A172 (cell line): ENCODE data around the gene CACNB2. TPM values are rescaled to one million over a fixed set of nuclear protein-coding genes. Genes with fewer than 3 reads are reported as not detected.

Experiments
- DNase-seq: peaks from one replicate; pipeline ENCODE4 v3.0.0-alpha.2; 2015; ENCODE audit warnings: low spot score
- total RNA-seq: library from RNA; depleted of rRNA; stranded (reverse); fragments of >200 nt; shearing (Covaris generic); gene quantifications from 2 replicates; pipeline ENCODE4 v1.2.3, GENCODE V29; 2014

Gene CACNB2
- total RNA-seq, 1 experiment from 2014 or later, result not detected

DNA sequence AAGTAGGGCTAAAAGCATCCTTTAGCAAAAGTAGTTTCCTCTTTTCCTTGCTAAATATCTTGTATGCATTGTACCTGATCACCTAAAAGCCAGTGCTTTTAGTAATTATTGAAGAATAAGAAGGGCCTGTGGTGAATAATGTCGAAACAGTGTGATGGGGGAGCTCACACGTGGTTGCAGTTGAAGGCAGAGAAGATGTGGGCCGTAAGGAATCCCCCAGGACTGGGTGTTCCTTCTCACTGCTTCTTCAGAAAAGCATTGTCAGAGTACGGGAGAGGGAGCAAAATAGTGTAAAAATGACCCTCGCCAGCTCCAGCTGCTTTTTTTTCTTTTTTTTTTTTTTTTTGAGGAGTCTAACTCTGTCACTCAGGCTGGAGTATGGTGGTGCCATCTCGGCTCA, 310.1 kb downstream of the CACNB2 start:
- DNase-seq, result no peak

DNA sequence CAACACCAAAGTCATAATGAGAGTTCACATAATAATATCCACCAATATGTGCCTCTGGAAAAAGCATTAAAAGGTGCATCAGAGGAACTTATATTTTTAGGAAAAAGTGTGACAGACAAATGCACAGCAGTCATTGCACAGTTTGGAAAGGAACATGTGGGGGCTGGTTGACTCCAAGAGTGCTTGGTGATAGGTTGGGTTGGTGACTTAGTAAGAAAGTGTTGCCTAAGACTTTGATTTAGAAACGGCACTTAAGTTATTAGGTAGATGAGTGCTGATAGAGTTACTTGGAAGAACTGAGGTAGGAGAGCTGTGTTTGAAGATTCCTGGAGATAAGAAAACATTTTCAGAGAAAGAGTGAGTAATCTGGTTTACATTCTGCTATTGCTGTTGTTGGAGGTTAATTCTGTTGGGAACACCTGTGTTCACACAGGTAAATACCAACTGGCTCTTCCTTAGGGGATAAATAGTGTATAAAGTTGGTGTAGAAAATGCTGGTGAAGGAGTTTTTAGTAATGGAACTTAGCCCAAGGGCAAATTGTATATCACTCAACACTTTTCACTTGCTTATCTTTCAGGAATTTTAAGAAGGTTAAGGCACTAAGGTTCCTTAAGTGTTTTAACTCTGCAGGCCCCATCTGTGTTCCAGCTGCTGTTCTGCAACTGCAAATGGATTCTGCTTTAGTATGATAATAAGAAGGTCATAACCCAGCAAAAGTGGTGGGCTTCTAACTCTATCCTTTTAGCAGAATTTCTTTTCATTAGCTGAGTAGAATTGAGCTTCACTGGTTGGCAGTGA, 315.1 kb downstream of the CACNB2 start:
- no peak for DNase-seq

DNA sequence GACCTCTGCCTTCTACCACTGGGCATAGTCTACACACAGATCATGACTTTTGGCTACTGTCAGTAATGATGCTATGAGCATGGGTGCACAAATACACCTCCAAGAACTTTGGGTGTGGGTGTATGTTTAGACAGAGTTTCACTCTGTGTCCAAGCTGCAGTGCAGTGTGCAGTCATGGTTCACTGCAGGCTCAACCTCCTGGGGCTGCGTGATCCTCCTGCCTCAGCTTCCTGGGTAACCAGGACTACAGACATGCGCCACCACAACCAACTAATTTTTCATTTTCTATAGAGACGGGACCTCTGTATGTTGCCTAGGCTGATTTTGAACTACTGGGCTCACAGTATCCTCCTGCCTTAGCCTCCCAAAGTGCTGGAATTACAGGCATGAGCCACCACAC, 316.8 kb downstream of the CACNB2 start:
- no peak for DNase-seq

DNA sequence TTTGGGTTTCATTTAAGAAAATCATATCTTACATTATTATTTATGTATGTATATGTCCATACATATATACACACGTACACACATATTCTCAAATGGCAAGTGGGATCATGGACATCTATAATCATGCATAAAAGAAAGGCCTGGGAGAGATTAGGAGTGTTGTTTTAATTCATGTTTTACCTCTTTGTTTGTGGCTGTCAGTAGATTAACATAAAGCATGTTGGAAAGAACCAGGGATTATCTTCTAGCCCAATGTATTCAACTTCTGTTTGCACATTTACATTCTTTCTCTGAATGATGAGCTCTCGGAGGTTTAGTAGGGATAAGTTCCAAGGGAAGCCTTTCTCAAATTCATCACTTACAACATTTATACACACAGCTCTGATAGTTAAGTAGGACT, 319.8 kb downstream of the CACNB2 start:
- no peak for DNase-seq

DNA sequence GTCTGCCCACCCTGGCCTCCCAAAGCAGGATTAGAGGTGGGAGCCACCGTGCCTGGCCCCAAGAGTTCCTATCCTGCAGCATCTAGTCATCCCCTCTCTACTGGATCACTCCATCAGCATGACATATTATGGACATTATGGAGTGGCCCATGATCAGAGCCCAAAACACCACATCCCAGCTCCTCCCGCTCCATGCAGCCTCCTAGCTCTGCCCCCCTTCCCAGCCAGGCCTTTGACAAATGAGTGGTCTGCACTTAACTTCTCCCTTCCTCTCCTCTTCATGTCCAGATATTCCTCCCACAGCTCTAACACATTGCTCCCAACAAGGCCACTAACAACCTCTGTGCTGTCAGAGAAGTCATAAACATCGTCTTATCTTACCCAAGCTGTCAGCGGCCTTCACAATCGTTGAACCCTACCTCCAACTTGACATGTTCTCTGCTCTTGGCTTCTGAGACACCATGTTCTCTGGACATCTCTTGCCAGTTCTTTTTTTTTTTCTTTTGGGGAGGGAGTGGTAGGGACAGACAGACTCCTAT, 323.5 kb downstream of the CACNB2 start:
- no peak for DNase-seq

DNA sequence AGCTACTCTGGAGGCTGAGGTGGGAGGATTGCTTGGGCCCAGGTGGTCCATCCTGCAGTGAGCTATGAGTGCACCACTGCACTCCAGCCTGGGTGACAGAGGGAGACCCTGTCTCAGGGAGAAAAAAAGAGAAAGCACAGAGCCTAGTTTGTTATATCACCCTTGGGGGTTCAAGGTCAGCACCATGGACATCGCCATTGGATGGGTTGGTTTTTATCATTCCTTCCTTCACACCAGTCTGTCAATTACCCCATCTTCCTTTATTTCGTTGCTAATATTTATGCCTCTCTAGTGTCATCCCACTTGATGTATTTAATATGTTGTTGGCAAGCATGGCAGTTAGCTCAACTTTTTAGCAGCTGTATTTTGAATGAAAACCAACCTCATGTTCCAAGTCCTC, 328.9 kb downstream of the CACNB2 start:
- no peak for DNase-seq

DNA sequence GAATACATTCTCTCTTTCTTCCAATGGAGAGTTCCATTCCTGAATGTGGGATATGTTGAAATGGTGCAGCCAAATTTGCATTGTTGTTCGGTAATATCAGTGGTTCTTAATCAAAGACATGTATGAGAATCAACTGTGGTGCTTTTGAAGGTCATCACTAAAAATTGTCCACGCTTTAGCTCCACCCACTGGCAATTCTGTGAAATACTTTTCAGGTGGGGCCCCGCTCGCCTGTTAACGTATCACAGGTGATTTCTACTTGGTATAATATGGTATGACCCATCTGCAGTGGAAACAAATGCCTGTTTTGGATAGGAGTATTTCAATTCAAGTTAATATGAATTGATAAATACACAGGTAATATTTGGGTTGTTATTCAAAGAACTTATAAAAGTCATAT, 332.8 kb downstream of the CACNB2 start:
- DNase-seq, result no peak

DNA sequence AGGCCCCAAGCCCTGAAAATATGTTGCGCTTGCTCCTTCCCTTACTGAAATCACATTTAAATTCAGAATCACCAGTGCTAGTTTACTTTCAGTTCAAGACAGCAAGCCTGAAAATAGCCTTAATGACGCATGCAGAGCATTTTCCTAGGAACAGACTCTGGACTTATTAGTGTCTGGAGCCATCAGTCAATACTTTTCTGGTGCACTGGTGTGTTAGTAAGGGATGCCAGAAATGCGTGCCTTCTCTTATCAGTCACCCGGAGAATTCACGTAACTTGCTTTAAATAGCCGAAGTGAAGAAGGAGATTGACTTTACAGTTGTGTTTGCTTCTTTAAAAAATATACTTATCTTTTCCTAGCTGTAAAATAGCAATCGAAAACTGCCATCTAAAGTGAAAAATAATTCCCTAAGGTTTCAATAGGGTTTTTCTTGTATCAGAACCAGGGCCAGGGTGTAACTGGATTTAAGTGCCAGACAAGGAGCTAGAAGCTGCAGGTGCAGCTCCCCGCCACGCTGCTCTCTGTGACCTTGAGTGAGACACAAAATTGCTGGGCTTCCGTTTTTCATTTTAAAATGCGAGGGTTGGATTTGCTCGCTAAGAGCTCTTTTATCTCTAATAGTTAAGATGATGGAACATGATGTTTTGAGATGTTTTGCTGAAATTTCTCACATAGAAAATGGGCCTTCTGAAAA, 333.3 kb downstream of the CACNB2 start:
- DNase-seq, result no peak

DNA sequence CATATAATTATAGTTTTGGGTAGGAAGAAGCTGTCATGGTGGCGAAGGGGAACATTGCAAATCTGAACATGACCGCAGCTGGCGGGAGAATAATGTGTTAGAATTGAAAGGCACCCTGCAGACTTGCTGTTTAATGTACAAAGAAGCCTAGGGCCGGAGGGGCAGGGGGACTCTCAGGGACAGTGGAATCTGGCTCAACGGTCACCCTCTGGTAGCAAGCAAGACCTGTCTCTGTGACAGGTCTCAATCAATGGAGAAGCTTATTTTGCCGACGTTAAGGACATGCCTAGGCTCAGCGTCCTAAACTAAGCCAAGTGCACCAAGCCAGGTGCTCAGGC, 333.9 kb downstream of the CACNB2 start:
- DNase-seq, result no peak

DNA sequence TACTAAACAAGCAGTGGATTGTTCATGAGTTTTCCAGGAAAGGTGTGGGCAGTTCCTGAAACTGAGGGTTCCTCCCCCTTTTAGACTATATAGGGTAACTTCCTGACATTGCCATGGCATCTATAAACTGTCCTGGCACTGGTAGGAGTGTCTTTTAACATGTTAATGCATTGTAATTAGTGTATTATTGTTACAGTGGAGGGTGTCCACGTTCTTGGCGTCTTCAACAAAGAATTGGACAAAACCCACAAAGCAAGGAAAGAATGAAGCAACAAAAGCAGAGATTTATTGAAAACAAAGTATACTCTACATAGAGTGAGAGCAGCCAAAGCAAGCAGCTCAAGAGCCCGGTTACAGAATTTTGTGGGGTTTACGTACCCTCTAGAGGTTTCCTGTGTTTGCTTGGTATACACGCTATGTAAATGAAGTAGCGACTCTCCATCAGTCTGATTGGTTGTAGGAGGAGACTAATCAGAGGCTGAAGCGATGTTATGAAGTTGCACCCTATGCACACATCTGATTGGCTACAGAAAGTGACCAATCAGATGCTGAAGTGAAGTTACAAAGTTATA, 335.9 kb downstream of the CACNB2 start:
- no peak for DNase-seq

DNA sequence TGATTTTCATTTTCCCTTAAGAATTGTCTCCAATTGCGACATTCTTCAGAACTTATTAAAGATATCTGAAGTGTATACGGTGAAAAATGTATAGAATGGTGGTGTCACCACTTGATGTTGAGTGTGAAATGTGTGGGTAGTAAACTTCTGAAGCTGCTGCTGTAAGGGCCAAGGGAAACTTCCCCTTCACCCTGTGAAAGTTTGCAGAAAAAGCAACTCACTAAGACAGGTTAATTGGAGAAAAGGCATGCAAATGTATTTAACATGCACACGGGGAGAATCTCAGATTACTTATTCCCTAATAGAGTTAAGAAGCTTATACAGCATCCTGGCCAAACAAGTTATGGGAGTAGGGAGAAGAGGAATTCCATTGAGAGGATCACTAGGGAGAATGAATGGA, 338.1 kb downstream of the CACNB2 start:
- DNase-seq, result no peak

DNA sequence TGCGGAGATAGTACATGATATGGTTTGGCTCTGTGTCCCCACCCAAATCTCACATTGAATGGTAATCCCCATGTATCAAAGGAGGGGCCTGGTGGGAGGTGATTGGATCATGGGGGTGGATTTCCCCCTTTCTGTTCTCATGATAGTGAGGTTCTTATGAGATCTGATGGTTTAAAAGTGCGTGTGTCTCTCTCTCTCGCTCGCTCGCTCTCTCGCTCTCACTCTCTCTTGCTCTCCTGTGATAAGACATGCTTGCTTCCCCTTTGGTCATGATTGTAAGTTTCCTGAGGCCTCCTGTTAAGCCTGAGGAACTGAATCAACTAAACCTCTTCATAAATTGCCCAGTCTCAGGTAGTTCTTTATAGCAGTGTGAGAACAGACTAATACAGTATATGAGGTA, 339.3 kb downstream of the CACNB2 start:
- DNase-seq, result no peak

DNA sequence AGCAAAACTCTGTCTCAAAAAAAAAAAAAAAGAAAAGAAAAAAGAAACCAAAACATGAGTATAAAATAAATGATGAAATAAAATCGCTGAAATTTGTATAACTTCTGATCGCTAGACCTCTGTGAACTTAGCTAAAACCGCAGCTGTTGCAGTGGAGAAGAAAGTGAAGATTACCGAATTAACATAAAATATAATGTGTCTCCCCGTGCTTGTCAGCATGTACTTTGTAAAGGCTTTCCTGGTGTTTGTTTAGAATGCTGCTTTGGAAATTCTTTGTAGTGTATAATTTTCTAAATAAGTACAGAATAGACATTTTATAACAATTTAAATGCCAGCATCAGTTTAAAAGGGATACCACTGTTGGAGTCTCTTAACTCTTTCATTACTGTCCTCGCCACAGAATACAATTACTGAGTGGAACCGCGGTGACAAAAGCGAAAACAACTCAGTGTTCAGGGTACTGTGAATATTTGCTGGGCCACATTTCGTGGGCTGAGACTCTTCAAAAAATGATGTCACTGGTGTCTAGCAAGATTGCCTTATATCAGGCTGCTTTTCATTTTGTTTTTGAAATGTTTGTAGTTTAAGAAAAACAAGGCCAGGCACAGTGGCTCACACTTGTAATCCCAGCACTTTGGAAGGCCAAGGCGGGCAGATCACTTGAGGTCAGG, 343.4 kb downstream of the CACNB2 start:
- no peak for DNase-seq

DNA sequence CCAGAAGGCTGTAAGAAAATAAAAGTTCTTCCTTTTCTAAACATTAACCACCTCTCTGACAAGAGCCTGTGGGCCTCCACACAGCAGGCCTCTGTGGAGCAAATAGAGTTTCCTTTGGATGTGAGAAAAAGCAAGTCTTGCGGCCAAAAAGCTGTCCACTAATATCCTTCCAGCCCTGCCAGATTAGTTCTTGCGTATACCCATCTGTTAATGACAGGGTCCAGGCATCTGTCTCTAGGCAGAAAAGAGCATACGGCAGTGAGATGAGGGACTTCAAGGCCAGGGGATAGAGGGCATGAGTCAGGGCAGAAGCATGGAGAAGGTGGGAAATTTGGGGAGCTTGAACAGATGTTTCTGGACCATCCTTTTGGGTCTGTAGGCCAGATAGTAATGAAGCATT, 346.2 kb downstream of the CACNB2 start:
- DNase-seq, result no peak

DNA sequence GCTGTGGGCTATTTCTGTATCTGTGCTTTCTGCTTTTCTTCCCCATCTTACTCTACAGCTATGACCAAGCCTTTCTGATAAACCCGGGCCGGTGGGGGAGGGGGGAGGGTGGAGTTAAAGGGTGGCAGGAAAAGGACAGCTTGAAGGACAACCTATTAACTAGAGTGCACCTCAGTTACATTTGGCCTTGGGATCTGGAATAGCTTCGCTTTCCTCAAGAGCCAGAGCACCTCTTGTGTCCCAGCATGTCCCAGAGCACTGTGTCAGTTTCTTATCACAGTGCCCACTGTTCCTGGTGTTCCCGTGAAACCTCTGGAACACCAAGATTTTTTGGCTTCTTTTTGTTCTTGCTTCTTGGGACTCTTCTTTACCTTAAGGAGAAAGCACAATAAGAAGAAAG, 350.5 kb downstream of the CACNB2 start:
- DNase-seq, result no peak

DNA sequence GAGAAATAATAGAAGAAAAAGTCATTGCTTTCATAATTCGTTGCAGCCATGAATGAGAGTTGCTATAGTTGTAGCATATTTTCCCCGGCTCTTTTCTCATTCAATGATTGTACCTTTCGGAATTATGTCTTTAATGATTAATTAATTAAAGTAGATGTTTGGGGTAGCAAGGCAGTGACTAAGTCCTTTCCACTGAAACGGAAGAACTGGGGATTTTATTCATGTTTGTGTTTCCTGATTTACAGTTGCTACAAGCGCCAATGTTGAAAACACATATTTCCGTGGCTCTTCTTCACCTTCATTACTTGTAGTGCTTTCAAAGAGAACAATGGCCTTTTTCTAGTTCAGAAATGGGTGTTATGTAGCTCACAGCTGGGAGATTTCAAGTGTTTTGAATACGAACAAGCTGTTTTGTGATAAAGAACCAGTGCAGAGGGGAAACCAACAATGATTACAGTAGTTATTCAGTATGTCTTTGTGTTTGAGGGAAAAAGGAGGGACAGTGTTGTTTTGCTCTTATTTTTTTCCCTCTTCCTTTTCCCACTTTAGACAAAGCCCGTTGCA, 357.7 kb downstream of the CACNB2 start:
- DNase-seq, result no peak

DNA sequence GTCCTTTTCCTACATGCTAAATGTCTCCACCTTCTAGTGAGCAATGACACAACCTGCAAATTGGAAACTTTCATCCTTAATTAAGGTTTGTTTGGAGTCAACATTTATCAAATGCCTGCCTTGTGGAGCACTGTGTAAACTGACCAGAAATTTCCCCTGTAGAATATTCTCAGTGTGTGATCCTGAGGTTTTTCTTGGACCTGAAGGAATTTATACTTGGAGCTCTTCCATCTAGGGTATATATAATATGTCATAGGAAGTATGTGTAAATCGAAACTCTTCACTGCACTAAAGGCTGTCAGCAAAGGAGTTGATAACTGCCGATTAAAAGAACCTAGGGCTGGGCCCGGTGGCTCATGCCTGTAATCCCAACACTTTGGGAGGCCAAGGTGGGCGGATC, 358.8 kb downstream of the CACNB2 start:
- DNase-seq, result no peak

DNA sequence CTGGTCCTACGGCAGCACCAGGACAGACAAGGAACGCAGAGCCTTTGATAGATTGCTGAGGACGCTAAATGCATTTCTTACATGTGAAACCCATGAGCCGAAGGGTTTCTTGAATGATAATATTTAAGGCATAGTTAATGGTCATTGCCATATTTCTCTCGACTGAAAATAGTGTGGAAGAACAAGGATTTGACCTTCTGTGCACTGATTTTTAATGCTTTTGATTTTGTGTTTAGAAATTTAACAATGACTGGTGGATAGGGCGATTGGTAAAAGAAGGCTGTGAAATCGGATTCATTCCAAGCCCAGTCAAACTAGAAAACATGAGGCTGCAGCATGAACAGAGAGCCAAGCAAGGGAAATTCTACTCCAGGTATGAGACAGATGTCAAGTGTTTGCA, 360.4 kb downstream of the CACNB2 start:
- no peak for DNase-seq

DNA sequence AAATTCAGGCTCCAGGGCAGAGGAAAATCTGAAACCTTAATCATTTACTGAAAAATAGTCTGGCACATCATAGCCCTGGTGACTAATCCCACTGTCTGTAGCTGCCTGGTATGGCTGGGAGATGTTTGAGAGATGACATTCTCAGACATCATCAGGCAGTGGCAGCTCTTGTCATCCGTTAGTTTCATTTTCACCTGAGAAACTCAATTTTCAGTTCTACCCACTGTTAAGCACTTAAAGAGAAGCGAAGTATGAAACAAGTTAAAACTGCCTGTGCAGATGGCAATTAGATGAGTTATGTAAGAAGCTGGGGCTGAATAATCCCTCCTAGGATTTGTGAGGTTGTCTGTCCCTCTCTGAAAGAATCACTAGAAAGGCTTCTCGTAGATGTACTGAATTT, 361.0 kb downstream of the CACNB2 start:
- DNase-seq, result peak; percentile 56

DNA sequence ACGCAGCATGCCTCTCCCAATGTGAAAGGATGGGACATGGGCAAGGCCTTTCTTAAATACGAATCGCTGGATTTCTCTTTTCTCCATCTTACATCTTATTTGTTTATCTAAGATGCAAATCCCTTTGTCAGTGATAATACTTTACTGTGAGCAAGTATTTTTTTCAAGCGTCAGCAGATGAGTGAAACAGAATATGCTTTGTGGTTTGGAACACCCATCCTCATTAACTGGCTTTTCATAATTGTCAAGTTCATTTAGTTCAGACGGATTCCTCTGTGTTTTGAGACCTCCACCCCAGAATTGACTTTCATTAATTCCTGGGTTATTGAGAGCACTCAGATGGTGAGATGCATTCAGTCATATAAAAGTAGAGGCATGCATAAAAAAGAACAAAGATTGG, 361.4 kb downstream of the CACNB2 start:
- DNase-seq, result no peak

DNA sequence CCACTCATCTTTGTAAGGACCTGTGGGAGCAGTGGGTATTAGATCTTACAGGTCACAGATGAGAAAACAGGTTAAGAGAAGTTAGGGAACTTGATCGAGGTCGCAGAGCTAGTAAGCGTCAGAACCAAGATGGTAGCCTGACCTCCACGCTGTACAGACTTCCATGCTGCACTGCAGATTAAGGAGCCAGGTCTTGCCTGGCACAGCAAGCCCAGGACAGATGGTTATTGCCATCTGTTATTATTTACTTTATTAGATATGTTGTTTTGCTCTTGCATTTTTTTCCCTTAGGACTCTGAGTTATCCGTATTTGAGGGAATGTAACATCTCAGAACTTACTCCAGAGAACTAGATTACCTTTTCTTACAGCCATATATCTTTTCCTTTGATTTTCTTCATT, 363.9 kb downstream of the CACNB2 start:
- no peak for DNase-seq

DNA sequence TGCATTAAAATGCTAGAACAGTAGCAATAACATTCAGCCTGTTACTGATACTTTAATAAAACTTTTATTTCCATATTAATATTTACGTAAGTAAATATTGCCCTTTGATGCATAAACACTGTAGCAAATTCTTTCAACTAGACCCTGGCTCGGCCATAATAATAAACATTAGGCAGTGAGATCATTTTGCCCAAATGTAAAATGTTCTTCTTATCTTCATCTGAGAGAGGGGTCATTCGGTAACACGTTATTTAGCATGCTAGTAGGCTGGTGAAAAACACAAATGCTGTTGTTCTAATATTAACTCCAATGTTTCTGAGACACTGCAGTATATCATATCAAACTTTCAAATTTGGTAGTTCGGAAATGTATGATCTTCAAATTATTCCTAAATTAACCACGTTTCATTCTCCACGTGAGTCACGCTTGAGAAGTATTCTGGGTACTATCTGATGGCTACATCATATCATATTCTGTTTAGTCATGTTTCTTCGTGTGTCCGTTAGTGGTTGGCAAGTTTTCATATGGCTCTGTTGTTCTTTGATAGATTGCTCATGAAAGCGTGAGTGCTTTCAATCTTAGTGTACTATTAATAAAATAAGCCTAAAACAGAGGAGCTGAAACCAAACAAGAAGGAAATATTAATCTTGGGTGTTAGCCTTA, 365.4 kb downstream of the CACNB2 start:
- no peak for DNase-seq
